OCI-LY3 (cell line): ENCODE data around the gene ATP13A2.
"Not testable (repeated sequence)": the region's sequence is repeated elsewhere in the genome, so short reads cannot be mapped to it uniquely, and the experiment has no call there.

ENCODE experiments used
- EZH2phosphoT487 ChIP-seq: fragments of 200-600 bp; shearing (Covaris generic); IDR thresholded peaks from 2 replicates; pipeline ENCODE4 v1.6.1; 2018; ENCODE audit warnings: antibody characterized with exemption, mixed run types, low read depth
- TF ChIP-seq, protein P1 (sequence below): fragments of 200-600, 300-600 bp; sonication (generic); IDR thresholded peaks from 2 replicates; pipeline ENCODE4 v1.5.1; 2014; ENCODE audit warnings: antibody characterized with exemption, low read length, low read depth

DNA sequence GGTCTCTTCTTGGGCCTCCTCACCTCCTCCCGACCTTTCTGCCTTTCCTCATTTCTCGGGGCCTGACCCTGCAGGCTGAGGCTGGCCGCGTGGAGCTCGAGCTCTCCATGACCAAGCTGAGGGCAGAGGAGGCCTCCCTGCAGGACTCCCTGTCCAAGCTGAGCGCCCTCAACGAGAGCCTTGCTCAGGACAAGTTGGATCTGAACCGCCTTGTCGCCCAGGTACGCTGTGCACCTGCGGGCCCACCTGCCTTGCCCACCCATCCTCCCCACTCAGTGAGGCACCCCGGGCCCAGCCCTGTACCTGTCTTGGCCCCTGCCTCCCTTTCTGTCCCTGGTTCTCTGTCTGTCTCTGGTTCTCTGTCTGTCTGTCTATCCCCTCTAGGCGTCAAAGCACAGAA, 65.5 kb downstream of the ATP13A2 start:
- TF ChIP-seq, protein P1, sequence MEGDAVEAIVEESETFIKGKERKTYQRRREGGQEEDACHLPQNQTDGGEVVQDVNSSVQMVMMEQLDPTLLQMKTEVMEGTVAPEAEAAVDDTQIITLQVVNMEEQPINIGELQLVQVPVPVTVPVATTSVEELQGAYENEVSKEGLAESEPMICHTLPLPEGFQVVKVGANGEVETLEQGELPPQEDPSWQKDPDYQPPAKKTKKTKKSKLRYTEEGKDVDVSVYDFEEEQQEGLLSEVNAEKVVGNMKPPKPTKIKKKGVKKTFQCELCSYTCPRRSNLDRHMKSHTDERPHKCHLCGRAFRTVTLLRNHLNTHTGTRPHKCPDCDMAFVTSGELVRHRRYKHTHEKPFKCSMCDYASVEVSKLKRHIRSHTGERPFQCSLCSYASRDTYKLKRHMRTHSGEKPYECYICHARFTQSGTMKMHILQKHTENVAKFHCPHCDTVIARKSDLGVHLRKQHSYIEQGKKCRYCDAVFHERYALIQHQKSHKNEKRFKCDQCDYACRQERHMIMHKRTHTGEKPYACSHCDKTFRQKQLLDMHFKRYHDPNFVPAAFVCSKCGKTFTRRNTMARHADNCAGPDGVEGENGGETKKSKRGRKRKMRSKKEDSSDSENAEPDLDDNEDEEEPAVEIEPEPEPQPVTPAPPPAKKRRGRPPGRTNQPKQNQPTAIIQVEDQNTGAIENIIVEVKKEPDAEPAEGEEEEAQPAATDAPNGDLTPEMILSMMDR: not testable (repeated sequence)
- not testable (repeated sequence) for TF ChIP-seq EZH2phosphoT487
